ENCODE measurements around the gene ADAM10. TPM values are rescaled to one million over a fixed set of nuclear protein-coding genes. Genes with fewer than 3 reads are reported as not detected.

The ADAM10 gene
- total and polyA plus RNA-seq, 2 of the 8 experiments (the other 6 are each of a cell fraction or from before 2014, with no cell fraction given) = 46.5 to 163 TPM

- no peak overlapping the region for H3K18ac ChIP-seq (ENCODE audit: extremely low read depth, low read length)
- CTCF ChIA-PET (ENCODE audit: partially characterized antibody) = interaction anchor here (0.6 to 1.5 kb wide), 3 partner anchors 112 to 305 kb away, joined by 3 read pairs; no protein-coding TSS in a partner anchor
- no peak for FAIRE-seq
- peaks cover 0 to 3% (median 0%) of the 10 kb centered on the region in 4 experiments; a peak in 1 of 8 replicates for H3K36me3 ChIP-seq (ENCODE audit: control insufficient read depth in 2 of 4, insufficient read depth in 4 of 4, low read length in 3 of 4)
- no peaks in the 10 kb centered on the region for H3K9me3 ChIP-seq (ENCODE audit: insufficient read depth in 2 of 2, low read depth in 1 of 2, low read length in 1 of 2)
- H2BK120ac ChIP-seq (replicated peaks; ENCODE audit: low read depth, low read length) = no peak overlapping the region
- no peak overlapping the region for H4K5ac ChIP-seq (ENCODE audit: insufficient read length, low read depth, low read length)
- no peak overlapping the region for H2AFZ ChIP-seq (ENCODE audit: low read length)
- no peak overlapping the region for H3K4ac ChIP-seq (replicated peaks; ENCODE audit: insufficient read length, low read depth, low read length)
- WGBS, 2 experiments (ENCODE audit: extremely low coverage in 1 of 2, insufficient coverage in 1 of 2, insufficient read length in 1 of 2, insufficient replicate concordance in 2 of 2, low coverage in 1 of 2, low lambda C conversion rate in 2 of 2, missing lambda C conversion rate in 1 of 2) = 65% methylated on average over 1 of the region's 1 CpG; no CpG with 5 or more reads in 1 of the 2 experiments
- no peaks in the 10 kb centered on the region; a peak in 1 of 7 replicates for H3K27me3 ChIP-seq (replicated peaks in 1 of 4; ENCODE audit: control insufficient read depth in 3 of 4, extremely low read depth in 1 of 4, insufficient read depth in 3 of 4, low read length in 3 of 4)
- no peak overlapping the region for H3K23ac ChIP-seq (ENCODE audit: insufficient read length)
- POLR2A ChIA-PET (ENCODE audit: partially characterized antibody) = interaction anchor here (1.1 to 1.2 kb wide), 2 partner anchors 62 to 180 kb away, joined by 3 read pairs; partner anchors contain the start of gene MINDY2
- no peak overlapping the region for H2BK5ac ChIP-seq (ENCODE audit: low read depth, low read length)
- H3K27ac ChIP-seq (ENCODE audit: low read depth, low read length) = no peak overlapping the region
- no peak overlapping the region for H3K4me2 ChIP-seq (ENCODE audit: insufficient read depth in 1 of 2, low read depth in 2 of 2, low read length in 2 of 2)
- H3K23me2 ChIP-seq (ENCODE audit: low read depth, low read length) = no peaks in the 10 kb centered on the region; the same call in 1 of the 2 replicates
- H4K91ac ChIP-seq (replicated peaks; ENCODE audit: insufficient read length, low read length) = no peak overlapping the region
- no peaks in the 10 kb centered on the region for H3K79me2 ChIP-seq (ENCODE audit: control insufficient read depth in 1 of 2, insufficient read depth in 2 of 2, low read length in 2 of 2)
- H3K14ac ChIP-seq (ENCODE audit: insufficient read length) = no peak overlapping the region
- no peak overlapping the region for H2BK20ac ChIP-seq (ENCODE audit: low read length)
- no peaks in the 10 kb centered on the region for H3K4me1 ChIP-seq (replicated peaks in 1 of 4; ENCODE audit: control insufficient read depth in 3 of 4, insufficient read depth in 4 of 4, low read length in 3 of 4)
- no peak overlapping the region for H2BK15ac ChIP-seq (ENCODE audit: low read length)
- no peak overlapping the region for H3K56ac ChIP-seq (replicated peaks; ENCODE audit: insufficient read length, low read depth, low read length)
- DNase-seq (ENCODE audit: low read depth in 1 of 2, low spot score in 2 of 2) = no peak
- no peak overlapping the region for H2AK5ac ChIP-seq (ENCODE audit: low read depth, low read length)
- H3K79me1 ChIP-seq (ENCODE audit: low read depth, low read length) = no peaks in the 10 kb centered on the region
- H3K9ac ChIP-seq (replicated peaks in 1 of 4; ENCODE audit: extremely low read depth in 1 of 4, low read depth in 3 of 4, low read length in 3 of 4) = no peak overlapping the region
- H3K4me3 ChIP-seq (ENCODE audit: extremely low read depth in 1 of 4, insufficient read depth in 2 of 4, low read depth in 3 of 4, low read length in 4 of 4) = no peak overlapping the region
- no peak overlapping the region for H2BK12ac ChIP-seq (ENCODE audit: low read depth, low read length)
- H4K20me1 ChIP-seq (replicated peaks in 1 of 2; ENCODE audit: control insufficient read depth in 1 of 2, insufficient read depth in 2 of 2, low read length in 2 of 2) = no peaks in the 10 kb centered on the region
- H4K8ac ChIP-seq (ENCODE audit: extremely low read depth, insufficient read depth, low read length) = no peak overlapping the region
- no peak for TF ChIP-seq CTCF (IDR thresholded peaks at IDR 0.05; ENCODE audit: control extremely low read depth in 1 of 3, insufficient read depth in 1 of 3, low read depth in 1 of 3, low read length in 3 of 3)
- no peak for TF ChIP-seq SIX5 (IDR thresholded peaks at IDR 0.05; ENCODE audit: low read depth, low read length)
- no peak for TF ChIP-seq SP2 (IDR thresholded peaks at IDR 0.05; ENCODE audit: low read length)
- TF ChIP-seq JUND (IDR thresholded peaks at IDR 0.05; ENCODE audit: low read length) = no peak
- TF ChIP-seq EP300 (IDR thresholded peaks at IDR 0.05; ENCODE audit: borderline replicate concordance in 1 of 2, low read depth in 2 of 2, low read length in 2 of 2) = no peak
- TF ChIP-seq MAX (IDR thresholded peaks at IDR 0.05) = no peak
- TF ChIP-seq KDM4A (IDR thresholded peaks at IDR 0.05; ENCODE audit: low read depth, low read length, severe bottlenecking) = no peak
- TF ChIP-seq ATF3 (IDR thresholded peaks at IDR 0.05; ENCODE audit: insufficient read depth, low read depth, low read length) = no peak
- TF ChIP-seq RNF2 (IDR thresholded peaks at IDR 0.05; ENCODE audit: borderline replicate concordance, low read depth, low read length, missing control alignments, poor library complexity, severe bottlenecking) = no peak
- no peak for TF ChIP-seq SIRT6 (IDR thresholded peaks at IDR 0.05; ENCODE audit: low read length)
Measured at GRCh38 chr15:58590926-58591325, 158.6 kb downstream of the ADAM10 start.

Measured in H1 (cell line).